K562 (cell line): ENCODE results near the gene TEX13C. TPM values are rescaled to one million over a fixed set of nuclear protein-coding genes. Genes with fewer than 3 reads are reported as not detected.

Source experiments
- ATAC-seq: fragments of 200-7000 bp; cut with Tn5 transposase; 3 replicates; pipeline ENCODE4 v1.9.1; 2020; ENCODE audit warnings: moderate library complexity
- BruUV-seq: library from RNA; stranded (reverse); fragments of 400-500 nt; replicated peaks from 2 replicates; lab custom pipeline; 2021; lab: Mats Ljungman, UMichigan
- CTCF ChIA-PET: fragments of 300-600 bp; formaldehyde crosslinking; extraction: SDS; loops from one replicate; lab custom pipeline; 2021; ENCODE audit warnings: low intra/inter-chr PET ratio; lab: Yijun Ruan, JAX
- POLR2A ChIA-PET: fragments of 300-600, 350-650 bp; sonication (Branson Sonifier 250); formaldehyde crosslinking; extraction: SDS; loops from one replicate; lab custom pipeline; 2021; ENCODE audit warnings: antibody characterized with exemption, inconsistent platforms; lab: Yijun Ruan, JAX
- DNase-seq, 4 experiments: peaks; one replicate each; pipeline versions ENCODE4 v3.0.0 to v3.0.0-alpha.2; 2011 to 2018; ENCODE audit warnings: low spot score in 3 of 4, mixed read lengths in 3 of 4; ENCODE audit errors: extremely low read depth in 1 of 4
- FAIRE-seq: peaks from 2 replicates; lab custom pipeline; 2011; peaks lifted over from hg19 to GRCh38; lab: Jason Lieb, UNC
- H2AFZ ChIP-seq: 2 replicates; pipeline ENCODE4 v1.6.0; 2011; ENCODE audit warnings: low read depth, low read length, control low read depth, inconsistent platforms
- H3K27ac ChIP-seq: fragments of 200-600 bp; 3 replicates; pipeline ENCODE4 v1.8.0; 2011; ENCODE audit warnings: low read depth, mild to moderate bottlenecking, control low read depth, inconsistent platforms, low read length, moderate library complexity, mixed read lengths; ENCODE audit errors: extremely low read depth
- H3K27me3 ChIP-seq, 2 experiments: fragments of 300-600 bp in 1 of 2; 2 replicates in 1 of 2; 3 replicates in 1 of 2; pipeline versions ENCODE4 v1.6.0 to v1.8.0; 2011; ENCODE audit warnings: inconsistent platforms in 2 of 2, low read length in 2 of 2, mild to moderate bottlenecking in 1 of 2, mixed read lengths in 1 of 2, moderate library complexity in 1 of 2; ENCODE audit not compliant: control insufficient read depth in 2 of 2, insufficient read depth in 2 of 2
- H3K36me3 ChIP-seq: fragments of 300-600 bp; 3 replicates; pipeline ENCODE4 v1.8.0; 2011; ENCODE audit warnings: mild to moderate bottlenecking, low read length, inconsistent platforms; ENCODE audit not compliant: control insufficient read depth, insufficient read depth
- H3K4me1 ChIP-seq, 2 experiments: fragments of 200-600 bp in 1 of 2; replicated peaks in 1 of 2; 2 replicates in 1 of 2; 3 replicates in 1 of 2; pipeline versions ENCODE4 v1.5.1 to v1.8.0; 2011; ENCODE audit warnings: inconsistent platforms in 2 of 2, low read length in 2 of 2, mild to moderate bottlenecking in 1 of 2, mixed read lengths in 1 of 2, moderate library complexity in 1 of 2; ENCODE audit not compliant: control insufficient read depth in 2 of 2, insufficient read depth in 2 of 2
- H3K4me2 ChIP-seq: 2 replicates; pipeline ENCODE4 v1.6.1; 2011; ENCODE audit warnings: low read length, control low read depth, inconsistent platforms, mixed read lengths; ENCODE audit not compliant: insufficient read depth
- H3K4me3 ChIP-seq: fragments of 200-600 bp; sonication (generic), shearing (Covaris generic); 2 replicates; pipeline ENCODE4 v1.5.1; 2016; ENCODE audit warnings: control low read depth, inconsistent platforms
- H3K79me2 ChIP-seq: fragments of 200-600 bp; 3 replicates; pipeline ENCODE4 v1.8.0; 2011; ENCODE audit warnings: low read length, inconsistent platforms; ENCODE audit not compliant: control insufficient read depth, insufficient read depth
- H3K9ac ChIP-seq, 2 experiments: 2 replicates each; pipeline versions ENCODE4 v1.6.0 to v1.6.1; 2011; ENCODE audit warnings: low read depth in 2 of 2, low read length in 2 of 2, control low read depth in 1 of 2, inconsistent platforms in 1 of 2, mild to moderate bottlenecking in 1 of 2, mixed read lengths in 1 of 2; ENCODE audit not compliant: insufficient read depth in 1 of 2
- H3K9me1 ChIP-seq: one replicate; pipeline ENCODE4 v1.6.0; 2011; ENCODE audit warnings: inconsistent platforms, mild to moderate bottlenecking, low read length, moderate library complexity; ENCODE audit not compliant: control insufficient read depth, insufficient read depth
- H3K9me3 ChIP-seq: replicated peaks from 2 replicates; pipeline ENCODE4 v1.5.1; 2011; ENCODE audit warnings: low read depth, low read length, inconsistent platforms; ENCODE audit not compliant: control insufficient read depth, insufficient read depth
- H4K20me1 ChIP-seq: replicated peaks from 2 replicates; pipeline ENCODE4 v1.6.1; 2011; ENCODE audit warnings: low read length, inconsistent platforms, mixed read lengths; ENCODE audit not compliant: control insufficient read depth, insufficient read depth
- DIDO1 ChIP-seq: fragments of 450-650 bp; IDR thresholded peaks from 2 replicates; pipeline ENCODE4 v1.6.1; 2016; ENCODE audit warnings: low read depth, missing biosample characterization, missing genetic modification characterization
- ELF4 ChIP-seq: fragments of 450-650 bp; formaldehyde crosslinking; IDR thresholded peaks from 2 replicates; pipeline ENCODE4 v1.4.0; 2022; ENCODE audit warnings: missing genetic modification characterization
- HNRNPK ChIP-seq: fragments of 200-400 bp; formaldehyde crosslinking; IDR thresholded peaks from one replicate; pipeline ENCODE4 v1.6.1; 2018; ENCODE audit warnings: mild to moderate bottlenecking, low read depth, low read length; ENCODE audit not compliant: poor library complexity, severe bottlenecking
- HOXB6 ChIP-seq: fragments of 250-450 bp; sonication (Bioruptor Pico); IDR thresholded peaks from 2 replicates; pipeline ENCODE4 v1.5.1; 2022; ENCODE audit warnings: mild to moderate bottlenecking, borderline replicate concordance
- KAT7 ChIP-seq: sonication (generic); formaldehyde crosslinking; IDR thresholded peaks from 2 replicates; pipeline ENCODE4 v1.8.0; 2022; ENCODE audit warnings: missing genetic modification reagents, mild to moderate bottlenecking, borderline replicate concordance
- SP2 ChIP-seq: IDR thresholded peaks from 2 replicates; pipeline ENCODE4 v1.6.1; 2011; ENCODE audit warnings: mild to moderate bottlenecking, low read depth, low read length, moderate library complexity; ENCODE audit not compliant: poor library complexity, severe bottlenecking; ENCODE audit errors: extremely low read depth
- ZBTB1 ChIP-seq: sonication (generic); formaldehyde crosslinking; IDR thresholded peaks from 2 replicates; pipeline ENCODE4 v1.8.1; 2023; ENCODE audit warnings: missing genetic modification reagents, low read depth, mild to moderate bottlenecking, borderline replicate concordance
- ZMIZ1 ChIP-seq, 2 experiments: fragments of 150-350 bp in 1 of 2; IDR thresholded peaks; 2 replicates each; pipeline ENCODE4 v1.6.1; 2012 to 2016; ENCODE audit warnings: low read depth in 2 of 2, low read length in 2 of 2, mild to moderate bottlenecking in 1 of 2, moderate library complexity in 1 of 2
- ZNF175 ChIP-seq: fragments of 200-800 bp; sonication (Bioruptor generic); IDR thresholded peaks from 2 replicates; pipeline ENCODE4 v1.6.1; 2016; ENCODE audit warnings: low read depth, mild to moderate bottlenecking, missing genetic modification characterization, missing compliant biosample characterization
- ZNF184 ChIP-seq: sonication (generic); formaldehyde crosslinking; IDR thresholded peaks from 2 replicates; pipeline ENCODE4 v1.5.0; 2020; ENCODE audit warnings: missing genetic modification reagents
- ZNF76 ChIP-seq: fragments of 250-450 bp; sonication (Bioruptor Pico); IDR thresholded peaks from 2 replicates; pipeline ENCODE4 v1.4.0; 2020; ENCODE audit warnings: mild to moderate bottlenecking, moderate library complexity, borderline replicate concordance
- WGBS: fragments of 100-300 bp; shearing (Covaris generic); methylation state at CpG from one replicate; pipeline ENCODE4 v1.1.6; 2016; ENCODE audit warnings: low coverage, mixed read lengths; ENCODE audit not compliant: insufficient coverage; ENCODE audit errors: missing lambda C conversion rate; 5-methylcytosine and 5-hydroxymethylcytosine counted together
- in situ Hi-C: fragments of 300-500 bp; cut with MboI; formaldehyde crosslinking; loops from 4 replicates; pipeline ENCODE4 v1.15.0; 2018; ENCODE audit warnings: inconsistent platforms, mixed read lengths
- intact Hi-C: fragments of 100-400 bp; cut with micrococcal nuclease; formaldehyde crosslinking; loops from 2 replicates; pipeline ENCODE4 v1.14.2; 2022
- polyA plus RNA-seq, 8 experiments: library from polyadenylated mRNA; depleted of rRNA in 4 of 8; stranded (reverse) in 5 of 8; unstranded in 3 of 8; fragments of >200 nt; fragmentation: Nextera tagmentation in 2 of 8; fragmentation: Illumina TruSeq in 1 of 8; extraction: Ambion mirVana in 2 of 8; extraction: Trizol in 1 of 8; gene quantifications; 2 replicates each; pipeline versions ENCODE4 v1.2.1 to v1.2.3, GENCODE V29; 2011 to 2014; ENCODE audit warnings: inconsistent platforms in 1 of 8, missing spikeins in 1 of 8
- total RNA-seq, 7 experiments: library from RNA; depleted of rRNA in 6 of 7; stranded (reverse); fragments of >200 nt in 6 of 7; fragmentation: Illumina TruSeq in 2 of 7; extraction: Trizol in 2 of 7; gene quantifications; 2 replicates each; pipeline versions ENCODE4 v1.2.1 to v1.2.3, GENCODE V29; 2011 to 2021; ENCODE audit warnings: low replicate concordance in 1 of 7
- TF ChIP-seq, protein P1 (sequence below): sonication (generic); formaldehyde crosslinking; IDR thresholded peaks from 2 replicates; pipeline ENCODE4 v1.8.1; 2023; ENCODE audit warnings: mild to moderate bottlenecking, missing genetic modification reagents

The TEX13C gene
- total and polyA plus RNA-seq, 9 of the 15 experiments (the other 6 are each of a cell fraction or from before 2014, with no cell fraction given): not detected

- intact Hi-C loops: no loop called here
- POLR2A ChIA-PET: no interaction called here
- CTCF ChIA-PET: interaction anchor here (0.6 kb wide), 1 partner anchor 1366 kb away, joined by 3 read pairs; no protein-coding TSS in a partner anchor
- no peaks in the 10 kb centered on the region; a peak in 2 of 5 replicates for H3K4me1 ChIP-seq
- no peak for DNase-seq
- no peak overlapping the region for H2AFZ ChIP-seq
- TF ChIP-seq KAT7 (CRISPR knock-in tag) (no peak), DIDO1 (no peak), HOXB6 (no peak), ZMIZ1 (IDR thresholded peaks at IDR 0.05; ENCODE audit: low read depth in 2 of 2, low read length in 2 of 2) (no peak), ZBTB1 (CRISPR knock-in tag) (no peak), ZNF184 (CRISPR knock-in tag) (no peak), ZNF175 (CRISPR knock-in tag) (no peak), HNRNPK (no peak), ELF4 (no peak), ZNF76 (CRISPR knock-in tag) (no peak), SP2 (no peak)
- TF ChIP-seq, protein P1, sequence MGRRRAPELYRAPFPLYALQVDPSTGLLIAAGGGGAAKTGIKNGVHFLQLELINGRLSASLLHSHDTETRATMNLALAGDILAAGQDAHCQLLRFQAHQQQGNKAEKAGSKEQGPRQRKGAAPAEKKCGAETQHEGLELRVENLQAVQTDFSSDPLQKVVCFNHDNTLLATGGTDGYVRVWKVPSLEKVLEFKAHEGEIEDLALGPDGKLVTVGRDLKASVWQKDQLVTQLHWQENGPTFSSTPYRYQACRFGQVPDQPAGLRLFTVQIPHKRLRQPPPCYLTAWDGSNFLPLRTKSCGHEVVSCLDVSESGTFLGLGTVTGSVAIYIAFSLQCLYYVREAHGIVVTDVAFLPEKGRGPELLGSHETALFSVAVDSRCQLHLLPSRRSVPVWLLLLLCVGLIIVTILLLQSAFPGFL (CRISPR knock-in tag): no peak
- TF ChIP-seq, all 486 proteins: peak for 0
- no peaks in the 10 kb centered on the region for H3K27me3 ChIP-seq
- in situ Hi-C loops: no loop called here
- no peaks in the 10 kb centered on the region for H3K79me2 ChIP-seq
- H4K20me1 ChIP-seq: no peaks in the 10 kb centered on the region
- no peak overlapping the region for H3K9ac ChIP-seq
- BruUV-seq: no TSS peak
- no peak overlapping the region for H3K4me2 ChIP-seq
- H3K27ac ChIP-seq: no peak overlapping the region
- FAIRE-seq: no peak
- no peaks in the 10 kb centered on the region for H3K36me3 ChIP-seq
- no peaks in the 10 kb centered on the region for H3K9me1 ChIP-seq
- no peaks in the 10 kb centered on the region for H3K9me3 ChIP-seq
- 57% methylated on average over 5 of the region's 5 CpGs for WGBS
- no peak overlapping the region for H3K4me3 ChIP-seq
- ATAC-seq: no peak
Measured at GRCh38 chrX:125288343-125288742, 31.3 kb upstream of the TEX13C start.
